GM12891 (cell line): ENCODE data around the gene DBNL.
"Not testable (repeated sequence)": the region's sequence is repeated elsewhere in the genome, so short reads cannot be mapped to it uniquely, and the experiment has no call there.

Experiments
- POLR2A ChIP-seq: IDR thresholded peaks from 2 replicates; pipeline ENCODE4 v1.6.1; 2011; ENCODE audit warnings: low read depth, low read length, control low read depth
- POLR2AphosphoS5 ChIP-seq: IDR thresholded peaks from 2 replicates; pipeline ENCODE4 v1.6.1; 2011; ENCODE audit warnings: low read depth, low read length, control low read depth
- TAF1 ChIP-seq: IDR thresholded peaks from 2 replicates; pipeline ENCODE4 v1.6.1; 2011; ENCODE audit warnings: low read depth, low read length, control low read depth

DNA sequence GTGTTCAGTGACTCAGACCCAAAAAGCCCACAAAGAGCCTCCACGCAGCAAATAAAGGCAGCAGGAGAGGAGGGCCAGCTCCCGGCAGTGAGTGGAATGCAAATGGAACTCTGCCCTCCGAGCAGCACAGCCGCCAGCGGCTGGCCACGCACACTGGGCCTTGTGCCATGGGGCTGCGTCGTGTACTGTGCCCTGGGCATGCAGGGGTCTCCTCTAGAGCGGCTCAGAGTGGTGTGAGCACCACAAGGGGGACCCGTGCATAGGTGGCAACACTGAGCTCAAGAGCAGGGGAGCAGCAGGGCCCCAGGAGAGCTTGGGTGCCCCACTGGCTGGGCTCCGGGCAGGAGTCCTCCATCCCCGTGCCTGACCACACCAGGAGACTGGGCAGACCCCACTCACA lies 29.4 kb upstream of the DBNL start:
- TF ChIP-seq POLR2A, TAF1, POLR2AphosphoS5: not testable (repeated sequence)
